GM21423 (cell line): ENCODE results near the gene PRIM1.
"Not testable (repeated sequence)": the region's sequence is repeated elsewhere in the genome, so short reads cannot be mapped to it uniquely, and the experiment has no call there.

Source experiments
- ATAC-seq: cut with Tn5 transposase; IDR thresholded peaks from one replicate; pipeline ENCODE4 v1.9.1; 2021; ENCODE audit warnings: mild to moderate bottlenecking, moderate library complexity; ENCODE audit not compliant: unreplicated experiment

The PRIM1 gene

GRCh38 chr12:56761812-56762211 lies 9.7 kb upstream of the PRIM1 start:
- no peak for ATAC-seq

GRCh38 chr12:56760460-56760859 lies 8.3 kb upstream of the PRIM1 start:
- no peak for ATAC-seq

- no peak for ATAC-seq
Measured at GRCh38 chr12:56759263-56759908, 7.3 kb upstream of the PRIM1 start.

GRCh38 chr12:56758728-56759262 lies 6.7 kb upstream of the PRIM1 start:
- ATAC-seq, result no peak

- ATAC-seq, result not testable (repeated sequence)
Measured at GRCh38 chr12:56757971-56758370, 5.8 kb upstream of the PRIM1 start.

GRCh38 chr12:56753566-56753965 lies 1.4 kb upstream of the PRIM1 start:
- ATAC-seq, result no peak

GRCh38 chr12:56750596-56750995 lies 1.5 kb downstream of the PRIM1 start:
- not testable (repeated sequence) for ATAC-seq

GRCh38 chr12:56749853-56750252 lies 2.3 kb downstream of the PRIM1 start:
- ATAC-seq, result no peak

- no peak for ATAC-seq
Measured at GRCh38 chr12:56749359-56749758, 2.8 kb downstream of the PRIM1 start.

- ATAC-seq, result no peak
Measured at GRCh38 chr12:56728139-56728861, 23.8 kb downstream of the PRIM1 start.

GRCh38 chr12:56726196-56726675 lies 25.9 kb downstream of the PRIM1 start:
- ATAC-seq, result not testable (repeated sequence)

GRCh38 chr12:56725723-56726102 lies 26.4 kb downstream of the PRIM1 start:
- no peak for ATAC-seq

- ATAC-seq, result peak; percentile 96
Measured at GRCh38 chr12:56724972-56725722, 27.0 kb downstream of the PRIM1 start, which contains the start of gene NACA. NACA (minus strand) TSS chr12:56725299; CDS start chr12:56724521, 778 bp downstream.

- ATAC-seq, result no peak
Measured at GRCh38 chr12:56724701-56724971, 27.5 kb downstream of the PRIM1 start.

- no peak for ATAC-seq
Measured at GRCh38 chr12:56723889-56724700, 28.0 kb downstream of the PRIM1 start.

GRCh38 chr12:56723352-56723751 lies 28.8 kb downstream of the PRIM1 start:
- no peak for ATAC-seq

- ATAC-seq, result no peak
Measured at GRCh38 chr12:56722832-56723231, 29.3 kb downstream of the PRIM1 start.

- ATAC-seq, result no peak
Measured at GRCh38 chr12:56721721-56722120, 30.4 kb downstream of the PRIM1 start.

GRCh38 chr12:56721216-56721615 lies 30.9 kb downstream of the PRIM1 start:
- ATAC-seq, result no peak

- no peak for ATAC-seq
Measured at GRCh38 chr12:56720731-56721151, 31.4 kb downstream of the PRIM1 start.

- no peak for ATAC-seq
Measured at GRCh38 chr12:56719056-56719455, 33.1 kb downstream of the PRIM1 start.
